CD4-positive, alpha-beta T cell treated with Interleukin-21 for 1 hour (primary cell): ENCODE results near the gene ICA1.
"Not testable (repeated sequence)": the region's sequence is repeated elsewhere in the genome, so short reads cannot be mapped to it uniquely, and the experiment has no call there.

Source experiments
- DNase-seq: peaks from one replicate; pipeline ENCODE4 v3.0.0-alpha.2; 2020

The ICA1 gene

GRCh38 chr7:8128449-8129317 lies 133.3 kb downstream of the ICA1 start:
- DNase-seq, result peak; percentile 45

GRCh38 chr7:8126601-8127167 lies 135.3 kb downstream of the ICA1 start:
- DNase-seq, result no peak

GRCh38 chr7:8125680-8126444 lies 136.1 kb downstream of the ICA1 start:
- DNase-seq, result peak; percentile 85

- DNase-seq, result no peak
Observed at GRCh38 chr7:8121243-8121642, 140.7 kb downstream of the ICA1 start.

GRCh38 chr7:8120390-8121058 lies 141.4 kb downstream of the ICA1 start:
- no peak for DNase-seq

- DNase-seq, result no peak
Observed at GRCh38 chr7:8119262-8119661, 142.7 kb downstream of the ICA1 start.

- no peak for DNase-seq
Observed at GRCh38 chr7:8117195-8117594, 144.8 kb downstream of the ICA1 start.

GRCh38 chr7:8115547-8116402 lies 146.2 kb downstream of the ICA1 start:
- peak; percentile 29 for DNase-seq

- peak; percentile 41 for DNase-seq
Observed at GRCh38 chr7:8114175-8114574, 147.8 kb downstream of the ICA1 start.

GRCh38 chr7:8113184-8113583 lies 148.8 kb downstream of the ICA1 start:
- DNase-seq, result no peak

GRCh38 chr7:8112685-8113084 lies 149.3 kb downstream of the ICA1 start:
- no peak for DNase-seq

- DNase-seq, result no peak
Observed at GRCh38 chr7:8111282-8111960, 150.5 kb downstream of the ICA1 start.

- no peak for DNase-seq
Observed at GRCh38 chr7:8109196-8110022, 152.6 kb downstream of the ICA1 start.

GRCh38 chr7:8105449-8106095 lies 156.4 kb downstream of the ICA1 start:
- no peak for DNase-seq

GRCh38 chr7:8103282-8103681 lies 158.7 kb downstream of the ICA1 start:
- no peak for DNase-seq

- not testable (repeated sequence) for DNase-seq
Observed at GRCh38 chr7:8101292-8101691, 160.7 kb downstream of the ICA1 start.

- DNase-seq, result no peak
Observed at GRCh38 chr7:8094164-8095140, 167.5 kb downstream of the ICA1 start.

GRCh38 chr7:8092140-8092539 lies 169.8 kb downstream of the ICA1 start:
- no peak for DNase-seq
